Activated CD4-positive, alpha-beta T cell treated with anti-CD3 and anti-CD28 coated beads, Interleukin-2, amount 50 U/mL, for 16 hours (primary cell): Measurements from ENCODE around the gene CCDC88C.

Experiments used
- DNase-seq: peaks from one replicate; pipeline ENCODE4 v3.0.0-alpha.2; 2020

CCDC88C gene

DNA sequence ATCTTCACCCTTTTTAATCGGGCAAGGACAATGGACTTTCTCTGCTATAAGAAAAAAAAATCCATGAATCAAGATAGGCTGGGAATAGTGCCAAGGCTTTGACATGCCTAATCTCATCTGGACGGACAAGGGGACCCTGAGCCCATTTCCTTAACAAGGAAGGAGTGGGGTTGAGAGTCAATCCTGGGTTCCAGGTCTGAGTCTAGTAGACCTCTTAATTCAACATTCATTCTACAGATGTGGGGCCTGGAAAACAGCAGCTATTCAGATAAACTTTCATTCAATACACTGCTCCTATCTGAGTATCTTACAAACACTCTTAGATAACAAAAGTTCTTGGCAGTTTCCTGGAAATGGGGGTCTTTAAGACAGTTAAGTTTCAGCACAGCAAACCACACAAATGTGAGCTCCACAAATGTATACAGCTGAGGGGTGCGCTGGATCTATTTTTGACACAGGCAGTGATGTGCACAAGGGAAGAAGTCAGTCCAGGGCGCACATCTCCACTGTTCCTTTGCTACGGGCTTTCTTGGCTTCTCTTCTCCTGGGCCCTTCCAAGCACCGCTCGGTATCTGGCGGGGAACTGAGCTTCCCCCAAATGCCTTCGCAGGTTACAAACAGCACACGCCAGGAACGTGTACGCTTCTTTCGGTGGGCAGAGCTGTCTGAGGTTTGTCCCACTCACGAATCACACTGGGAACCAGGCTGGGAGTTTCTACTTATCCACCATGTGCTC lies 90.9 kb downstream of the CCDC88C start:
- DNase-seq, result no peak

DNA sequence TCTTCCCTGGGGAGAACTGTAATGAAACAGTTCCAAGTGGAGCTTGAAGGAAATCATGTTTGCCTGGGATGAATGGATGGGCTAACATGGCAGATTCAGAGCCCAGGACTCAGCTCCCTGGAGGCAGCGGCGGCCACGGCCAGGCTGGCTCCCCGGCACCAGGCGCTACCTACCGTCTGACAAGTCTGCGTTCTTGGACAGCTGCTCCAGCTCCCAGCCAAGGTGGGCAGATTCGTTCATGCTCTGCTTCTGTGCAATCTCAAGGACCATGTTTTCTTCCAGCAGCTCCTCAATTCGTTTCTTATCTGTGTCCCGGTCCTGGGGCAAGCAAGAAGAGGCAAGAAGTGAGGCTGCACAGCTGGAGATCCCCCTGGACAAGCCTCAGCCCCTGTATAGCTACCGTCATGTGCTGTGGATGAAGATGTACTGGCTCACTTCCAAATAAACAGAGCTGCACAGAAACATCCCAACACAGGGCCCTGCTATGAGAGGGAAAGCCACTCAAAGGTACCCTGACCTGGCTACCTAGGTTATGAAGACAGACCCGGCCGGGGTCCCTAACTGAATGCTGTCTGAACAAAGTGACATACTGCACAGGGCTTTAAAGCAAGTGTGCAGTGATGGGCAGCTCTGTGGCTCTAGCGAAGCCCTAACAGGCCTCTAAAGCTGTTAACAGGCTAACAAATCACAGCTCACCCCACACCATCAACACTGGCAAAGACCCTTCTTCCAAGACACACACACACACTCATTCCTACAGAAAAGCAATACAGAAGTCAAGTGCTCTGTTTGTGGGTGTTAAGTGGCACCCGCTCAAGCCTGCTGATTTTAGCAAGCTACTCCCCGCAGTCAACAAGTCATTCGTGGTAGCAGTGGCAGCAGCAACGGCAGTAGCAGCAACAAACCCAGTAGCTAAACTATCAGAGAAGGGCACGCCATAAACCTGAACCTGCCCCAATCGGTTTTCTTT lies 92.7 kb downstream of the CCDC88C start:
- no peak for DNase-seq

DNA sequence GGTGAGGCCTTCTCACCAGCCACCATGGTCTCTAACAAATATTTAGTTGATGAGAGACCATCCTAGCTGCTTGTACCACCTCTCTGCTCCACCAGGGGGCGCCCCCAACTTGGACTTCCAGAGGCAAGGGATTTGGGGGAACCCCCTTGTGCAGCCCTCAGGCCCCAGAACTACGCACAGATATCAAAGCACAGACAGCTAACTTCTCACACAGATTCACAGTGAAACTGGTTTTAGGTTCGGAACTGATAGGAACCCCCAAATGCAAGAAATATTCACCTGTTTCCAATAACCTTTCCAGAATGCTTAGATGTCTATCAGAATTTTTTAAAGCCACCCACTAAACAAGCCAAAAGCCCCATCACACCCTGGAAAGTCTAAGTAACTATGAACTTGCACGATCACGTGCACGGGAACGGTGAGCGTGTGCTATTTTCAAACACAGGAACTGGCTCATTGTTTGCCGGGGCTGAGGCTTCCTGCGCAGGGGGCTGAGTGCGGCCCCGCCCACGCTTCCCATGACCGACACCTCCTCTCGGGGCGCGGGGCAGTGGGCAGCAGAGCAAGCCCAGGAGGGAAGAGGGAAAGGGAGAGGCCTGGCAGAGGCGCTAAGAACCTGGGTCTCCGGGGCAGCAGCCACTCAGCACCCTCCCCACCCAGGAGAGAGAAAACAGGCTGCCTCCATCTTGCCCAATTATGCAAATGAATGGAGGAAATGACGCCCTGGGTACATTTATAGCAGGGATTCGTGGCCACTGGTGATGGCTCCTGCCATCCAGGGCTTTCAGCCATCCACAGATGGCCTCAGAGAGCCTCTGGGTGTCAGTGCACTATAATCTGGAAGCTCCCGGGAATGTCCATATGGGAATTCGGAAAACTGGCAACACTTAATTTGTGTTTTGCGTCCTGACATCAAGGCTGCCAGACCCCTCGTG lies 93.7 kb downstream of the CCDC88C start:
- peak; percentile 94 for DNase-seq

DNA sequence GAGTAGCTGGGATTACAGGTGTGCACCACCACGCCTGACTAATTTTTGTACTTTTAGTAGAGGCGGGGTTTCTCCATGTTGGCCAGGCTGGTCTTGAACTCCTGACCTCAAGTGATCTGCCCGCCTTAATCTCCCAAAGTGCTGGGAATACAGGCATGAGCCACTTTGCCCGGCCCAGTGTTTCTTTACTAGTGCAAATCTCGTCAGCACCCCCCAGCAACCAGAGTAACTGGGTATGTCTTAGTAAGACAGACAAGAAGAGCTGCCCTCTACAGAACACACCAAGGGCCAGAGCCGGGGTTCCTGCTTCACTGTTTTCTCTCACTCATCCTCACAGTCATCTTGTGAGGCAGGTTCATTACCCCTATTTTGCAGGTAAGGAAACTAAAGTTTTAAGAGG lies 94.6 kb downstream of the CCDC88C start:
- no peak for DNase-seq

DNA sequence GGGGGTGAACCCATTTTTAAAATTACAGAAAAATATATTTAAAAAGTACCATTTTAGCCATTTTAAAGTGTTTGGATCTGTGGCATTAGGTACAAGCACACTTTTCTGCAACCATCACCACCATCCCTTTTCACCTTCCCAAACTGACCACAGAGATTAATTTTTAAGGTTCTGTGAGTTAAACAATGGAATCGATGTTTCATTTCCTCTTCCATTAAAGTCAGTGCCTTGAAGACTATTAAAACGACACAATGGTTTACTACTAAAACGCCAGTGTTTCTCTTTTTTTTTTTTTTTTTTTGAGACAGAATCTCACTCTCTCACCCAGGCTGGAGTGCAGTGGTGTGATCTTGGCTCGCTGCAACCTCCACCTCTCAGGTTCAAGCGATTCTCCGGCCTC lies 95.0 kb downstream of the CCDC88C start:
- DNase-seq, result no peak

DNA sequence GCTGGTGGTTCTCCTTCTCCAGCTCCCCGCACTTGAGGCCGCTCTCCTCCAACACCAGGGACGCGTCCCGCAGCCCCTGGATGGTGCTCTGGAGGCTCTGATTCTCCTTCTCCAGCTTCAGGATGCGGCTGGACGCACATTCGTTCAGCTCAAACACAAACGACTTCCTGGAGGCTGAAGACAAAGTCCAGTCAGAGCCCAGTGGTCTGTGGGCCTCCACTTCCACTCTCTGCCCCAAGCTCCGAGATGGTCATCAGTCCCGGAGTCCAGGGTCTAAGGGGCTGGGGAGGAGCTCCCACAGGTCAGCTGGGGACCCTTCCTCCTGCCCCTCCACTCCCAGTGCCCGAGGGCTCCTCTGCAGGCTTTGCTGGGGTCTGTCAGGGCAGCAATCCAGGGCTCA lies 96.5 kb downstream of the CCDC88C start:
- no peak for DNase-seq

DNA sequence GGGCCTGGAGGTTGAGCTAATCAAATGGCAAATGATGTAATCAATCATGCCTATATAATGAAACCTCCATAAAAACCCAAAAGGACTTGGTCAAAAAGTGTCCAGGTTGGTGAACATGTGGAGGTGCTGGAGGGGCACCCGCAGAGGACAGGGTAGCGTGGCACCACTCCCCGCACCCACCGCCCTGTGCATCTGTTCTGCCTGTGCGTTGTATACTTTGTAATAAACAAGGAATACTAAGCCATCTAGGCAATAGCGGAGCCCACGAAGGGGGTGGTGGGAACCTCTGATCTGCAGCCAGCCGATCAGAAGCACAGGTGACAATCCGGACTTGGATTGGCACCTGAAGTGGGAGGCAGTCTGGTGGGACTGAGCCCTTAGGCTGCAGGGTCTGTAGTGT lies 97.4 kb downstream of the CCDC88C start:
- DNase-seq, result no peak

DNA sequence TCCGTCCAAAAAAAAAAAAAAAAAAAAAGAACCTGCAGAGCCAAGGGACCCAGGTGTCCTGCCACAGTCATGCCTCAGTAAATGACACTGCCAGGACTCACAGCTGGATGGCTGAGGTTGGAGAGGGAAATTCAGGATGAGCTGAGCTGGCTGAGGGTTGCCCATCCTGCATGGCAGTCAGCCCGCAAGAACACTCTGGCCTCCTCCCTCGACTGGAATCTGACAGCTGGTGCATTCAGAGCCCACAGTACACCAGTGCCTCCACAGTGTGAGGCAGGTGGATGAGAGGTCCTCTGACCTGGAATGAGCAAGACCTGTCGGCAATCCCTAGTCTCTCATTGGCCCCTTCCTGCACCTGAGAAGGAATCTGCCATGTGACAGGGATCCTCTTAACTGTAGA lies 98.7 kb downstream of the CCDC88C start:
- no peak for DNase-seq

DNA sequence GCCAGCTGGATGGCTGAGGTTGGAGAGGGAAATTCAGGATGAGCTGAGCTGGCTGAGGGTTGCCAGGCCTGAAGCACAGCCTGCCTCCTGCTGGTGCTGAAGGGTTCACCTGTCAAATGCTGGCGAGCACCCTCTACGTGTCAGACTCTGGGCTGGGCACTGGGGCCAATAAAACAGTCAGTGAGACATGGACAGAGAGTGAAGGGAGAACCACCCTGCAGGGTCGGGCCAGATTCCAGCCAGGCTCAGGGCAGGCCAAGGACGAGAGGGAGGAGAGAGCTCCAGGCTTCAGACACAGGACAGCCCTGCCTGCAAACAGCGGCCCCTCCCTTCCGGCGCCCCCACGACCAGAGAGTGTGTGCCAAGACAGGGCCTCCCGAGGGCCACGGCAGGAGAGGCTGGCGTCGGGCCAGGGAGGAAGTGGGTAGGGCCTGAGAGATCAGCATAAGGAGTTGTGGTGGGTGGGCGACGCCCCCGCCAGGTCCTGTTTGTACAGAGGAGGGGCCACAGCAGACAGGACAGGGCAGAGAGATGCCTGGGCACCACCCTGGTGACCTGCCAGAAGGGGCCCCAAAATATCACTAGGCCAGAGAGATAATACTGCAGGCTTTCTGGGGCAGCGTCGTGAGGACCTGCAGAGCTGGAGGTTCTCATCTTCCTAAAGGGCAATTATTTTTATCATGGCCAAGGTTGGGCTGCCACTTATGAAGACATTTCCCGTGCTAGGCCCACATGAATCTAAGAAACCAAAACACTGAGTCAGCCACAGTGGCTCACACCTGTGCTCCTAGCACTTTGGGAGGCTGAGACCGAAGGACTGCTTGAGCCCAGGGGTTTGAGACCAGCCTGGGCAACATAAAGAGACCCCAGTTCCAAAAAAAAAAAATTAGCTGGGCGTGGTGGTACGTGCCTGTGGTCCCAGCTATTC lies 100.0 kb downstream of the CCDC88C start:
- DNase-seq, result peak; percentile 75

DNA sequence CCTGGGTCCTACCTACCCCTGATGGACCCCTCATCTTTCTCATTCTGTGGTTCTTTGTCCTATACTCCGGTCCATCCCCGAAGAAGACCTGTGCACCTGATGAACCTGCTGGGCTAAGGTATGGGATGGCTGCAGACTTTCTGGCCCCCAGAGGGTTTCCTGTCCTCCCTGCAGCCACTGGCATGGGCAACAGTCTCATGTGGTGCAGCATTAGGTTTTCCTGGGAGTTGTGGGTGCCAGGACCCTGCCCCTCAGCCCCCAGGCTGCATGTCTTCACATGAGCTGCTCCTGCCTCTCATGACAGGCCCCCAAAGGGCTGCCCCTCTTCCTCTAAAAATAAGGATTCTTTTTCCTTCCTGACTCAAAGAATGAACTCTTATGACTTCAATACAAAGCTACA lies 100.9 kb downstream of the CCDC88C start:
- no peak for DNase-seq

DNA sequence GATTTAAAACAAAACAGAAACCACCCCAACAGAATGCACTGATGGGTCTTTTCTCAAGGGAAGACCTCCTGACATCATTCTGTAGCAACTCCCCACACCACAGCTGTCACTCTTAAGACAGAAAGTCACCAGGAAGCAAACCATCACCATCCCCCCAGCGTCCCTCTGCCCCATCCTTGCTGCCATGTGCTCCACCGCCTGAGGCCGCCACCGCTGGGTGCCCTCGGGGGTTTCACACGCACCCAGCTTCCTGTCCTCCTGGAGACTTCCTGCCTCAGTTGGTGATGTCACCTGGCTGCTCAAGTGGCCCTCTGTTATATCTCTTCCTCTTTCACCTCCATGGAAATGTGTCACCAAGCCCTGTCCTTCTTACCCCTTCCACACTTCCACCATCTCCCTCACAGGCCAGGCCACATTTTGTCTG lies 101.8 kb downstream of the CCDC88C start:
- DNase-seq, result peak; percentile 95

DNA sequence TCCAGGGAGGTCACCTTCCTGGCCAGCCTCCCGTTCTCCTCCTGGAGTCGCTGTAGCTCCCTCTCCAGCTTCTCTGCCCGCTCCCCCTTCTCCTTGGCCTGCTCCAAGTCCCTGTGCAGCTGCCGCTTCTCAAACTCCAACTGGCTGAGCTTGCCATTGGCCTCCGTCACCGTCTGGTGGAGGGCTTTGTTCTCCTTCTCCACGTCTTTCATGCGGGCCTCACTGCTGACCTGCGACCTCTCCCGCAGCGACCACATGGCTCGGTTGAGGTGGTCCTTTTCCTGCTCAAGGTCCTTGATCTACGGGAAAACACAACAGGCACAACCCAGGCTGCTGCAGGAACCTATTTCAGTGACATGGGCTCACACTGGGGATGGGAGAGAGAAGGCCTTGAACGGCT lies 103.8 kb downstream of the CCDC88C start:
- DNase-seq, result no peak

DNA sequence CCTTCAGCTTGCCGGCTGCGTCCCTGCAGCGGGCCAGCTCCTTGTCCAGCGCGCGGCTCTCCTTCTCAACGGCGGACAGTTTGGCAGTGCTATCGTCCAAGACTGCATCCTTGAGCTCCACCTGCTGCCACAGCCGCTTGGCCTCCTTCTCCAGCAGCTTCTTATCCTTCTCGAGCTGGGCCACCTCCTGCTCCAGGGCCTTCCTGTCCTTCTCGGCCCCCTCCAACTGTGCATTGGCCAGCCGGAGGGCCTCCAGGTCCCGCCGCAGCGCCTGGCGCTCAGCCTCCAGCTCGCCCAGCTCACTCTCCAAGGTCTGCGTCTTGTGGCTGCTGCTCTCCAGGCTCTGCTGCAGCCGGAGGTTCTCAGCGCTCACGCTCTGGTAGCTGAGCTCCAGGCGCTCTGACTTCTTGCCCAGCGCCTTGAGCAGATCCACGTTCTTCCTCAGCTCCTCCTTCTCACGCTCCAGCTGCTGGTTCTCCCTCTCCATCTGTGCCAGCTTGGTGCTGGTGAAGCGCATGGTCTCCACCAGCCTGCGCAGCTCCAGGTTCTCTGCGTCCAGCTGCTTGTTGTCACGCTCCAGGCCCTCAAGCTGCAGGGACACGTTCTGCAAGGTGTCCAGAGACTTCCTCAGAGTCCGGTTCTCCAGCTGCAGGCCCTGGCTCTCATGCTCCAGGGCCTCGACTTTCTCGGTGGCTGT lies 104.3 kb downstream of the CCDC88C start:
- DNase-seq, result no peak

DNA sequence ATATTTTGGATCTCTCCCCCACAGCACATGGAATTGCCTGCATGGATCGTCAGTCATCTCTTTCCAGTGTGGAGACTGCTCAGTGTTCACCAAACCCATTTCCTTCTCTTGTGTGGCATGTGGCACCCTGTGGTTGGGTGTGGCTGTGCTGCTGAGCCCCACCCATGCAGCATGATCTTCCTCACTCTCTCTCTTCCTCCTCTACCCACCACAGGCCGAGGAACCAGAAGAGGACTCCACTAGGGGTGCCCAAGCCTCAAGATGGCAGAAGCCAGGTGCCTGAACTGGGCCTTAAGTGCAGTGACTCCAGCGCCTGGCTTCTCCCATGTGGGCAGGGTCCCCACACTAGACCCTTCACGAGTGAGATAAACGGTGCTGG lies 106.3 kb downstream of the CCDC88C start:
- peak; percentile 80 for DNase-seq

DNA sequence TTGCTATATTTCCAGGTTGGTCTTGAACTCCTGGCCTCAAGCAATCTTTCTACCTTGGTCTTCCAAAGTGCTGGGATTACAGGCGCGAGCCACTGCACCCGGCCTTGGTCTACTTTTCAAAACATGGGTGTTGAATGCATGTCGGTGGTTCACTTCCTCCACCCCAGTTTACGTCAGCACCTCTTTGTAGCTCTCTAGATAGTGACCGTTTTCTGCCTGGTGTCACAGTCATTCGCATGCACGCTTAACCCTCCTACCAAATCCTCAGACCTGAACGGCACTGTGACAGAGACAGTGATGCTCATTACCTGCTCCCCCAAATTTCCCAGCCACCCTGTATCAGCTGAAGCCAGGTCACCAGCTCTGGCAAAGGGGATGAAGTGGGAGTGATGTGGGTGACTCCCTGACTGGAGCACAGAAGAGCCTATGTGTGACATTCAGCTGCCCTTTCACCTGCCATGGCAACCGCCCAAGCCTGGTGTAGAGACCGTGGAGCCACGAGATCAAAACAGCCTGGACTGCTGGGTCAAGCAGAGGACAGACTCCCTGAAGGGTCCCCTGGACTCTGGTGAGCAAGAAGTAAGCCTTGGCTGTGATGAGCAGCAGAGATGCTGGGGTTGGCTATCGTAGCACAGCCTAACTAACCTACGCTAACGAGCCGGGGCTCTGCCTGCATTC lies 106.9 kb downstream of the CCDC88C start:
- DNase-seq, result peak; percentile 41

DNA sequence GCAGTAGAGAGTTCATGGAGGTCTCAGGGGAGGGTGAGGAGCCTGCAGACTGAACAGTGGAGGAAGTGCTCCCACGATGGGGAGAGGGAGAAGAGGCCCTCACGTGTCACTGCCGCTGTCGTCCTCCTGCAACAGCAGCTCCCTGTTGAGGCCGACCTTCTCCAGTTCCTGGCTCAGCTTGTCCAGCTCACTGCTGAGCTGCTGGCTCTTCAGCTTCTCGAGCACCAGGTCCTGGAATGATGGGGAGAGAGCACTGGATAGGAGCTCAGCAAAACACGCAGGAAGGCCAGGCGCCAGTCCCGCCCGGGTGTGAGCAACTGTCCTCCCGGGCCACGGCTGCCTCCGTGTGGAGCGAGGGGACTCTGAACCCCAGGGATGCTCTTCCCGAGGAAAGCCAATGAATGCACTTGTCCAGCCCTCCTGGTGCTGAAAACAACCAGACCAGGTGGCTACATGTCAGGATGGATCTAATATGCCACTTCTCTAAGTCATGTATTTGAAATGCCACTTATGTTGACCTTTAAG lies 107.8 kb downstream of the CCDC88C start:
- DNase-seq, result no peak

DNA sequence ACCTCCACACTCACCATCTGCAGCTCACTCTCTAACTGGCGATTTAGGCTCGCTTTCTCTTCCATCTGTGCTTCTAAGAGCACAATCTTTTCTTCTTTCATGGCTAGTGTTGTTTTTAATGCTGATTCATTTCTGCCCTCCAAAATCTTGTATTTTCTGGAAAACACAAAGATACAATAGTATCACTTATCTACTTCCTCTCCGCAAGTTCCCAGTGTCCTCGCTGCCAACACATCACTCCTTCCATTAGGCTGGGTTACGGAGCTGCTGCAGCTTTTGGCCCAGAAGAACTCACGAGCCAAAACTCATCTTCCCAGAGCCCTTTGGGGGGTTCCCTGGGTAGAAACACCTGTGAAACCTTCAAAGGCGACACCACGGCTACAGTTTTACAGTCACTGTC lies 109.3 kb downstream of the CCDC88C start:
- no peak for DNase-seq

DNA sequence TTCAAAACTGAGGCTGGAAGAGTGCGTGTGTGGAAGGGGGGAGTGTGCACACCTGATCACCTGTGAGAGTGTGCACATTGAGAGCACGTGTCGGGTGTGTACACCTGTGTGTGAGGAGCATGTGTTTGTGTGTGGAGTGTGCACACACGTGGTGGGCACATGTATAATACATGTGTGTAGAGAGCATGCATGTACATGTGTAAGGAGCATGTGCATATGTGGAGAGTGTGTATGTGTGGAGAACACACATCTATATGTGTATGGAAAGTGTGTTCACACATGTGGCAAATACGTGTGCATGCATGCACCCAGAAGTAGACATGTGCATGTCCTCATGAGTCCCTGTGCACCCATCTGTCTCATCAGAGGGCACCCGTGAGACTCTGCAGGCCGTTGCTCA lies 110.0 kb downstream of the CCDC88C start:
- DNase-seq, result no peak

DNA sequence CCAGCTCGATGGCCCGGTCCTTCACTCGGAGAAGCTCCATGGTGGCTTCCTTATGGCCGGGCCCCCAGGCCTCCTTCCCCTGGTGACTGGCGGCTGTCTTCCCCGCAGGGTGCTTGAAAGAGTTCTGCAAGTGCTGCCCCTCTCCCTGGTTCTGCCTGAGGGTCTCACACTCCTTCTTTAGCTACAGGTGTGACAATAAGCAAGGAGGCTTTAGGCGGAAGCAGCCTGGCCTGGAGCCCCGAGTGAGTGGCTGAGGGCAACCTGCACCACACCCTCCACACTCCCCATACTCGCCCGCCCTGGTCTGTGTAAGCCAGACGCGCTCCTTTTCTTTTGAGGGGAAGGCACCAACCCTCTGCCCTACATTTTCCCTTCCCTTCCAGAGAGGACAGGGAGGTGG lies 110.6 kb downstream of the CCDC88C start:
- no peak for DNase-seq

DNA sequence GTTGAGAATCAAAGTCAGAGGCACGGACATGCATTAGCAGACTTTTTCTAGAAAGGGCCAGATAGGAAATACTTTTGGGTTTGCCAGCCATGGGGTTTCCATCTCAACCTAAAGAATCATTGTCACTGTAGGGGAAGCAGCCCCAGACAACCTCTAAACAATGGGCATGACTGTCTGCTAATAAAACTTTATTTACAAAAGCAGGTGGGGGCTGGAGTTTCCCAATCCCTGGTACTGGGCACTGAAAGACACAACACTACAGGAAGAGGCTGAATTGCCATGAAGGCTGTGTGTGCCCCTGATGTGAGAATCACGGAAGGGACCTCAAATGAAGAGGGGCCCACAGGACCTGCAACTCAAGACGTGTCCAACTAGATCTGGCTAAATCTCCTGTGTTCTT lies 111.1 kb downstream of the CCDC88C start:
- no peak for DNase-seq
